Measurements from ENCODE around the gene OPCML.

The OPCML gene

DNA sequence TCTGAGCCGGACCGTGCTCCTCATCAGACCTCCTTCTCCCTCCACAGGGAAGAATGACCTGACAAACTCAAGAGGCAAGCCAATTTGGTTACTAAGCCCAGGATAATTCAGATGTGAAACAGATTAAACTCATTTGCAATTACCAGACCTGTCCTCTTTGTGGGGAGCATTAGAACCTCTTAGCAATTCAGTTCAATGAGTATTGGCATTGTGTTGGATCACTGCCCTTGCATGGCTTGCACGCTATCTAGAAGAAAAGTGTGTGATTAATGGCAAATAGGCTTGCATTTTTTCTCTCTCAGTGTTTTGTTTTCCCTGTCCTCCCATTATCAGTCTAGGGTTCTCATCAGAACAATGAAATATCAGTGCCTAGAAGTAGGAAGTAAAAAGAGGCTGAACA, 365.6 kb downstream of the OPCML start:
- FAIRE-seq, result no peak

DNA sequence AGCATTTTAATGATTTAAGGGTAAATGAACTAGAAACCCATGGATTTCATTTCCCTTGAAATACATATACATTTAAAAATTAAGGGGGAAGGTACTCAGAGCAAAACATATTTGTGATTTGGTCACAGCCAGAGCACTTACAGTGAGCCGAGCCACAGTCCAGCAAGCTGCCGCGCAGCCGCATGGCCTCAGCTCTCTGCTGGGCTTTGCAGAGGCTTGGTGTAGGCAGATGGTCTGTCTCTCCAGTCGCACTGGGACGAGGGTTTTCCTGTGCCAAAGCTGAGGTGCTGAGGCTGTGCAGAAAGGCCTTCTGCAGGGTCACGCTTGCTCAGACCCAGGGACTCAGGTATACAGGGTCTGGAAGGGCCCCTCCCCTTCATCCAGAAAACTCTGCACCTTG, 367.3 kb downstream of the OPCML start:
- FAIRE-seq, result no peak

DNA sequence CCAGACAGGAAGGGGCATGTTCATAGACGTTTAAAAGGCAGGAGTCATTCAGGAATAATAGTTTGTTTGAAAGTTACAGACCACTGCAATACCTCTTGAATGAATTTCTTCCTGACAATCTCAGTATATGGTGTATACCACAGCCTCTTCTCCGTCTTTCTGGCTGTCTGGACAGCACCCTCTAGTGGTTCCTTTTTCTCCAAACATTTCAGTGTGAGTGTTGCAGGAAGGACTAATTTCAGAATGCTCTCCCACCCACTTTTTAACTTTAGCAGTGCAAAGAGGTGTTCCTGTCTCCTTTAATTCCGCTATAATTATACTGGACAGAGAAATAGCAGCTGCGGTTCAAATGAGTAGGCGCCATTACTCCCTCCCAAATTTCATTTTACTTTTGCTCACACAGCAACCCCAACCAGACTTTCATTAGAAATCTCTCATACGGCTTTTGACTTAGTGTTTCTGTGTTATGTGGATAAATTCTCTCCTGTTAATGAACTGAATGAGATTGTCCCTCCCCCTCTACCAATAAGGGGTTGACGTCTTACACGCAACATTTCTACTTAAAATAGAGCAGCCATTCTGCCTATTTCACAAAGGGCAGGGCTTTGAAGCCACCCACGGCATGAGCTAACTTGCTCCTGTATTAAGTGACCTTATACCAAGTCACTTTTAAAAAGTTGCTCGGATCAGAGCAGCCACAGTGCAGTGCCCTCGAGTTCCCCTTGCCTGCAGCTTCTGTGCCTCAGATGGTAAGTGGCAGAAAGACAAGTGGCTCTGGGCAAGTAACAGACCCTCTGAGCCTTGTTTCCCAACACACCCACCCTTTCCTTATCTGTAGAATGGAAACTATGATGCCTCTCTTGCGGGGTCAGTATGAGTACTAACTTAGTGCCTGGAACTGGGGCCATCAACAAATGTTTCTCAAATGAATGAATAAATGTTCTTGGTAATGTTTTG, 368.6 kb downstream of the OPCML start:
- peak; percentile 56 for FAIRE-seq

DNA sequence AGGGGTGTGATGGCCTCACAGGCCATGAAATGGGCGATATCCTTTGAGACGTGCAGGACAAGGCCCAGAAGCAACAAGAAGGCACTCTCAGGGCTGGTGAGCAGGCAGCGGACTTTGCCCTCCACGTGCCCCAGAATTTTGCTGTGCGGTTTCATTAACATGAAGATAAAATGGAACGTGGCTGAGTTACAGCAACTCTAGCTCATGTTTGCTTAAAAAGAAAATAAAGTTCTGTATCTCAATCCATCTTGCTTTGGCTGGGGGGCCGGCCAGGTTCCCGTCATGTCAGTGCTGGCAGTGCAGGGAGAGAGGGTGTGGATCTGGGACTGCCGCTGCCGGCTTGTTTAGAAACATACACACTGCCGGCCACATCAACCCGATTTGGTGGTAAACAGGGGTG, 370.1 kb downstream of the OPCML start:
- no peak for FAIRE-seq

DNA sequence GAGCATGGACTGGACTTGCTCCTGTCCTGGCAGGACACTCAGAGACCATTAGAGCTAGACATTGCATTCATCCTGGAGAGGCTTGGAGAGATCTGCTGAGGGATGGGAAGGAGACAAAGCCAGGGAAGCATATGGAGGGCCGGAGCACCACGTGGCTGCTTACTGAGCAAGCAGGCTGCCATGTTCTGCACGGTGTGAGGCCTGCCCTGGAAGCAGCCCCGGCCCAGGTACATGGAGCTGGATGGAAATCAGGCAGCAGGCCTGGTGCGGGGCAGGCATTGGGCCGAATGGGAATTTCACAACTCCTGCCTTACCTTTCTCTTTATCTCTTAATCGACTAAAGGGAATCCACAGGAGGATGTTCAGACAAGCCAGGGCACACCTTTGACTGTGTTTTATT, 371.5 kb downstream of the OPCML start:
- no peak for FAIRE-seq

DNA sequence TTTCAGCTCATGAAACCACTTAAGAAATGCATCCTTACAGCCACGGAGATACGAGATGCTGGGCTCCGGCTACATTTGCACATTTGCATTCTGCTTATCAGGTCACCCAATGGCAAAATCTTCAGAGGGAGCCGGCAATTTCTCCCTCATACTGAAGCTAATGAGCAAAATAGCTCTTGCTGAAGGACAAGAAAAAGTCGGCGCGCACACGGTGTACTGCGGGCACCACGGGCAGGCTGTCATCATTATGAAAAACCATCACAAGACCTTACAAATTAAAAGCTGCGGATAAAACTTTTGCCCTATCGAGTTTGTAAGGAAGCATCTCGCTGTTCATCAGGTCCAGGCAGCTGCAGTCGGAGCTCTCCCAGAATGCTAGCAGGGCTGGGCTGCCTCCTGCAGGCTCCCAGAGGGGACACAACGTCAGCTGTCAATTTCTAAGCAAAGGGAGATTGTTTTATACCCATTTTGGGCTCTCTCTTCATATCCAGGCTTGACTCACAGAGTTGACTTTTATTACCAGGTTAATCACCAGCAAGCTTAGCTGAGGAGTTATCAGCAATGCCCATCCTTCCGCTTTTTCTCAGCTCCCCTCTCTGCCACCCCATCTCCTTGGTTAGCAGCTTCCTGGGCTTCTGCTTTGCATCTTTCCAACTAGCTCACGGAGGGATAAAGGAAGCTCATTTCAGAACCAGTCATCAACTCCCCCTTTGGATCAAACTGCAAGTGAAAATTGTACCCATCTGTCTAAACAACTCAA, 375.1 kb downstream of the OPCML start:
- no peak for FAIRE-seq

DNA sequence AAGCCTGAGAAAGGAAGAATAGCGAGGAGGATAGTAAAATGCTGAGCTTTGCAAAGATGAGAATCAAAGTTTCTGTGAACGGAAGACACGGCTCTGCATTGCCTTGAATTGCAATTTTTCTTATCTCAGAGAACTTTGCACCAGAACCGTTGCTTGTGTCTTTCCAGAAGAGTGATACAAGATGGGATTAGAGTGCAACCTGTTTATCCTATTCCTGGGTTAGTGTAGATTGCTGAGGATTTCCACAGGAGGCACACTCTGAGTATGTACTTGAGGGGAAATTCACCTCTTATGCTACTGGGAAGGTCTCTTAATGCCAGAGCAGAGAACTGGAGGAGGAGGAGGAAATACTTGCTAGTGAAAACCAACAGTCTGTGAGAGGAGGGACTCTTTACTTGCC, 377.5 kb downstream of the OPCML start:
- FAIRE-seq, result no peak

DNA sequence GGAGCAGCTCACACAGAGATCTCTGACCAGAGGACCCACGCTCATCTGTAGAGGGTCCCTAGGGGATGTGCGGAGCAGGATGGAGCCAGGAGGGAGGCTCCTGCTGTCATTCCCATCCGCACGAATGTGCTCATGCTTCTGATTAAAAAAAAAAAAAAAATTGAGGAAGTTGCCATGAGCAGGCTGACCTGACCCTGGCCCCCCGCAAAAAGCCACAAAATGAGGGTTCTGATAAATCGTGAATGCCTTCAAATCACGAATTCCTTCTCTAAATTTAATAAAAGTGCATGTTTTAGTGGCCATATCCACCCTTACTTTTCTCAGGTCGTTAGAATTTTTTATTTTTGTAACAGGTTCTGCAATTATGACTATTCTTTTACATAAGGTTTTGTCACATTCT, 378.2 kb downstream of the OPCML start:
- FAIRE-seq, result no peak

DNA sequence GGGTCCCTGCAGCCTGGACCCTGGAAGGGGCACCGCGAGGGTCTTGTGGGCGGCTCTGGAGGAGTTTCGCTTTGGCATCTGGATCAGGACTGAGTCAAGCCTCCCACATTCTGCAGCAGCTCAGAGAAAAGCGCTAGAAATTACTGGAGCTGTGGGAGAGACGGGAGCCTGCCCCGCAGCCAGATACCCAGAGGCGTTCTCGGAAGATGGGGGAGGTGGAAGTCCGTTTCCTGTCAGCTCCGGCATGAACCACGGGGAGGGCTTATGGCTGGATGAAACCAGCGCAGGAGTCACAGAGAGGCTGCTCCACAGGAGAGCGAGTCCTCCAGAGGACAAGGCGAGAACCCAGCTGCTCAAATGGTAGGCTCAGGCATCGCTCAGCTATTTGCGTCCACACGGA, 379.3 kb downstream of the OPCML start:
- FAIRE-seq, result no peak

DNA sequence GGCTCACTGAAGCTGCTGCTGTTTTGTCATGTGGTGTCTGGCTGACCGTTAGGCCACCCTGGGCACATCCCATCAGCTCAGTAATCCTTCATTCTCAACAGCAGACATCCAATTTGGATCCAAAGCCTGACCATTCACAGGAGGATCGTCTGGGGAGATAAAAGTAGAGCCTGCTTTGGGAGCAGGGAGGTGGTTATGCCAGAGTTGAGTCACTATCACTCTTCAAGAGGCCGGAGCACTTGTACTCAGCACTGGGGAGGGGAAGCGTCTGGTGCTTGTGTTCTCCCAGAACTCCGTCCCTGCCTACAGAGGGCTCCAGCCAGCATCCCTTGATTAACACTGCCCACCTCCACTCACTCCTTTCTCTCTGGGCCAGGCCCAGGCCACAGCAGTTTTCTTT, 382.6 kb downstream of the OPCML start:
- no peak for FAIRE-seq

DNA sequence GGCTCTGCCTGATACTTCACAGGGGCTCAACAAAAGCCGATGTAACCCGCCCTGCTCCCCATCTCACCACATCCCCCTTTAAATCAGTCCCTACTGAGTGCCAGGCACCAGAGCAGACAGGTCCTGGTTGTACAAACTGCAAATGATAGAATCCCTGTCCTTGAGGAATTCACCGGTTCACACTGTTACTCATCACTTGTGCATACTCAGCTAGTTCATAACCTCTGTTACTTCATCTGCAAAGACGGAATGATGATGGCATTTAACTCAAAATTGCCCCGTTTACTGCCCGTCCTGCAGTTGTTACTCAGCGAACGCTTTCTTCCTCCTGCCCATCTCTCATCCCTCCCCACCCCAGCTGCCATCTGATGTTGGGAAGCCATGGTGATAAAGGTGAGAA, 384.7 kb downstream of the OPCML start:
- FAIRE-seq, result no peak

DNA sequence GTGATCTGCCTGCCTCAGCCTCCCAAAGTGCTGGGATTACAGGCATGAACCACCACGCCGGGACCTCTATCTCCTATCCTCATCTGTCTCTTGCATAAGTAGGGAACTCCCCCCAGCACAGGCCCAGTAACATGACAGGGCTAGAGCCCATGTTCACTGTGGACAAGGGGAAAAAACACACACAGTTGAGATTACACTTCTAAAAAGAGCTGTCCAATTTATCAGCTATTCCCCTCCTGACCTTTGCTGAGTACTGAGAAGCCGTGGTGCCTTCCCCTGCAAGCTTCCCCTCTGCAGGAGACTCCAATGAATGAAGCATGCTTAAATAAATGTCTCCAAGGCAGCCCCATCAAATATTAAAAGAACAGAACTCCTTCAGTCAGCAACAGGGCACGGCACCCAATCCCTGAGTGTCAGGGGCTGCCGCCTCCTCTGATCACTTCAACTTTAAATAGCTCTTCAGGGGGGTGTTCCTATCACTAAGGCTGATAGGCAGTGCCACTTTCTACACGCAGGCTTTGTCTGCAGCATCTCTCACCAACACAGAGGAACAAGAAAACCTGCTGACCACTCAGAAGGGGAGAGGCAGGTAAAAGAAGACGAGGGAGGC, 385.5 kb downstream of the OPCML start:
- FAIRE-seq, result no peak

DNA sequence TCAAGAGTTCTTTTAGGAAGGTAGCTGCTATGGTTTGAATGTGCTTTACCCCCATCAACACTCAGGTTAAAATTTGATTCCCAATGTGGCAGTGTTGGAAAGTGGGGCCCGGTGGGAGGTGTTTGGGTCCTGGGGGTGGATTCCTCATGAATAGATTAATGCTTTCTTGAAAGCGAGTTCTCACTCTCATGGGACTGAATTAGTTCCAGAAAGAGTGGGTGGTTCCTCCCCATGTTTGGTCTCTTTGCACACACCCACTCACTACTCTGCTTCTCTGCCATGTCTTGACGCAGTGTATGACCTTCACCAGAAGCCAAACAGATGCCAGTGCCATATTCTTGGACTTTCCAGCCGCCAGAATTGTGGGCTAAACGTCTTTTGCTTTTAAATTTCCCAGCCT, 394.4 kb downstream of the OPCML start:
- FAIRE-seq, result no peak

DNA sequence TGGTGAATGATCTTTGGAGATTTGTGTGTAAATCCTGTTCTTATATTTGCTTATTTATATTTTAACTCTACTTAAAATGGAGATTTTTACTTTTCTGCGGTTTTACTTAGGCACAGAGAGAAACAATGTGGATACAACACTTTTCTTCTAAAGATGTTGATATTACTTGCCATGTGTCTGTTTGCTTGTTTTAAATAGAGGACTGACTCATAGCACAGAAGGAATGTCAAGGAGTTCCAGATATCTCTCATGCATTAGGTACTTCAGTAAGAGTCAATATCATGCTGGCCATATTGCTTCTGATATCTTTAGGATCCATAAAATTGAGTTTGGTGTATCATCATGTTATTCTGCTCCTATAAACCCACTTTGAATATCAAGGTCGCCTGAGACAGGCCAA, 395.0 kb downstream of the OPCML start:
- FAIRE-seq, result no peak

DNA sequence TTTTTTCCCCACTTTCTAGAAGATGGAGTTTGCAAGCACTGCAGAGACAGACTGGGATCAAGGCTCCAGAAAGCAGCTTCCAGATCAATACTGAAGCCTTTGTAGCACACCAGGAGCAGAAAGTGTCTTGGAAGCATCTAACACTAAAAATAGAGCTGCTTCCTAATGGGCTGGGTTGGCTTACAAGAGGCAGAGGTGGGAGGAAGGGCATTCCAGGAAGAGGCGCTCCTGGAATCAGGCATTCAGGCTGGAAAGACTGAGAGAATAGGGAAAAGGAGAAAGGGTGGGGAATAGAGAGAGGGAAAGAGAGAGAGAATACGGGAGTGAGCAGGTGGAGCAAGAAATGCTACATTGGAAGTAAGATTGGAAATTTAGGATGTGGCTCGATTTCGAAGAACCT, 395.9 kb downstream of the OPCML start:
- no peak for FAIRE-seq

DNA sequence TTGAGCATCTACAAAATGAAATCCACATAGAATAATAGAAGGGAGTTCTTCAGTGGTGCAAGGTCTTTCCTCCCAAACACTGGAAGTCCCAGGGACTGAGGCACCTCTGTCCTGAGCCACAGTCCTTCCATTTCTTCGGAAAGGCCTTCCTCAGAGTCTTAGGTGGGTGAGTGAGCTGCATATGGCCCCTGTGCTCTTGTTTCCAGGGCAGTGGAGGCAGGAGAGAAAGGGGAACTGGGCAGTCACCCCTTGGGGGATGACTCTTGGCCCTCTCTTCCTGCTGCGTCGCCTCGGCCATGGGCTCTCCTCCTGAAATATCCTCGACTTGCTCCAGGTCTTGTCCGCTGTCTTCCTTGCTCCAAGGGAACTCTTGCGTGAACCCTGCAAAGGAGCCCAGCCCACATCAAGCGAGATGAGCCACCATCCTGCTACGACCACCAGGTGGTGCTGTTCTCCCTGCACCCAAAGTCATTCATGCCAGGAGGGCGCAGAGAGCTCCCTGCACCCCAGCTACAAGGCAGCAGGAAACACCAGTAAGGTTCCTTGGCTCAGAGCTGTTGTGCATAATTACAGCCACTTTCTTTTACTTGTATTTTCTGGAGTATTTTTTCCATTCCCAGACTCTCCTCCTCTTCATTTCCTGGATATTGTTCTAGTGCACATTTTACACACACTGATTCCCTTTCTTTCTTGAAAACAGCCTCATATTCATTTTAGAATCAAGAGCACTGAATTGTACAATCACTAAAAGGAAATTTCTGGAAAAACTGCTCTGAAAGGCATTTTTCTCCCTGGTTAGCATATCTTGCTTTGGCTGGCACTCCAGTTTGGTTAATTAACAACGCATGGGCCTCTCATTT, 397.8 kb downstream of the OPCML start:
- no peak for FAIRE-seq

DNA sequence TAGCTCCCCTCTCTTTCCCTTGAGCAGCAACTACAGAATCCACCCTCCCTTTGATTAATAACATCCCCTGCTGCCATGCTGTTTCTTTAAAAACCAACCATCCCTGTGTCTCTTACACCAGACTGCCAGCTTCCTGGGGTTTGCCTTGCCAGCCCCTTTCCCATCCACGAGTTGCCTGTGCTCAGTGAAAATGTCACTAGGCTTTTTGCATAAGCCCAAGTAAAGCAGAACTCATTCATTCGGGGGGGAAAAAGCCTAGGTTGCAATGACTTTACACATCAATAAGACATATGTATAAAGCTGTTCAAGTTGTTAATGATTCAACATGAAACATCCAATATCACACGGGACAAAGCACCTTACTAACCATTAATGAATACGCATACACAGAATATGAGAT, 398.7 kb downstream of the OPCML start:
- no peak for FAIRE-seq

DNA sequence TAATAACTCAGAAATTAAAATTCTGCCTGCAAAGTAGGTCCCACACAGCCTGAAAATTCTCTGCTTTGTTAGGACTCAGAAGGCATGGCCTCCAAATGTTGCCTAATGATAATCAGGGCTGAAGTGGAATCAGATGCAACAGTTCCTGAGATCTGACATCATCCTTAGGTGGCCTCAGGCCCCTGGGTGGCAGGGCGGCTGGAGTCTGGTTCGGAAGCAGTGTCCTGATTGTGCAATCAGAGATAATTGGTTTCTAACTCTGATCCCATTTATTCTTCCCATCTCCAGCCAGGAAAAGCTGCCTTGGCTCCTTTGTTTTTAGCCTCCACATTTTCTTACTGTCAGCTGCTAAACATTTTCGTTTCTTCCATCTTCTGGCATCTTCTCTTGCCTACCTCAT, 399.3 kb downstream of the OPCML start:
- no peak for FAIRE-seq

DNA sequence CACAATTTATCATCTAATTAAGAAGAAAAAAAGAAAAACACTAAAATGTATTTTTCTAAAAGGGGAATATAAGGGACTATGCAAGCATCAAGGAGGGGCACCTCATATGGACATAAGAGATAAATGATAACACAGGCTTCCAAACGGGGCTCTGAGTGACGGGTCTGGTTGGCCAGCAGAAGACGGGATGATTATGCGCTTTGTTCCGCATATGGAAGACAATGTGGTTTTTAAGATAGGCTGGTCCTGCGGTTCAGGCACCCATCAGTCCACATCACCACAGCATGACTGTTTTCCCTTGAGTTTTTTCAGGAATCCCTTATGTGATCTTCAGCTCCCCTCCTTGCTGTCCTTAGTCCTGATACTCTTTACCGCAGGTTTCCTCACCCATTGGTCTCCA, 404.6 kb downstream of the OPCML start:
- no peak for FAIRE-seq

DNA sequence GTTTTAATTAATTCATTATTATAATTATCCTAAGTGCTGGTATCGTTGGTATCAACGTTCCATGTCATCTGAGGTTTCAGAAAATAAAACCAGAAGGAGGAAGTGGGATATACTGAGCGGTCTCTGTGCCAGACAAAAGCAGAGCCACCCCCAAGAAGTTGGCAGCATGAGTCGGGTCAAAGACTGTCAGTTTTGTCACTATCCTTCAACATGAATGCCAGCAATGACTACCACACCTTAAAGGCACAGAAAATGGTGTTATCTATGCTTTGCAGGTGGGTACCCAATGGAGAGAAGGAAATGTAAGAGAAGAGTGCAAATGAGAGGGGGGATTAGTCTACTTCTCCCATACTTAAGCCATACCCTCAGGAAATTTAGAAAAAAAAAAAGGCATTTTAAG, 408.5 kb downstream of the OPCML start:
- no peak for FAIRE-seq

DNA sequence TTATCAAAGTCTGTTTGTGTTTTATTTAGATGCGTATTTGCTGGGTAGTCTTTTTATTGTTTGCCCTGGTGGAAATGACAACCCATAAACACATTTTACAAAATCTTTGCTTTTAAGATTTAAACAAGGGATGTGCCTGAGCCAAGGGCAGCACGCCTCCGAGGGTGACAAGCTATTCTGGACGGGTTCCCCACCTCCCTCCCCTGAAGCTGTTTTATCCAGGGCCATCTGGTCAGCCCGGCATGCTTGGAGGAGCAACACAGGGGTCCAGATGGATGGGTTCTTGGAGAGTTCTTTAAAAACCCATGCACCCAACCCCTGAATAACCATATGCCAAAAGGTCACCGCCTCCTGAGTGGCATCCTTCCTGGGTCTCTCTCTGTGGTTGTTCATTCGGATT, 408.9 kb downstream of the OPCML start:
- FAIRE-seq, result no peak

DNA sequence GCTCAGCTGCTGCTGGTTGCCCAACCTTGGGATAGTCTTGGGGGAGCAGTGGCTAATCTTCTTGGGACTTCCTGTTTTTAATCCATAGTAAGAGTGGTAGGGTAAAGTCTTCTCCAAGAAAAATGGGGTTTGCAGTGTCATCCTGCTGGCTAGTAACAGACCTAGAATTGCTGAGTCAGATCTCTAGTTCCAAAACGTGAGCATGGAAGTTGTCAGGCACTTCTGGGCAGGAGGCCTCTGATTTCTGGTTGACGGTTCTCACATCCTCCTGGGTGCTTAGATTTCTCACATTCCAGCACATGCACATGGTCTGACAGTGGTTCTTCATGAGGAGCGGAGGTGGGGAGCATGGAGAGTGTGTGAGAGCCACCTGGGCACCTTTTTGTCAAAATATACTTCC, 410.0 kb downstream of the OPCML start:
- no peak for FAIRE-seq
